Measurements from ENCODE around the gene PTGER1.

GRCh38 chr19:14430712-14431111 is 44.4 kb downstream of the PTGER1 start:
- TF ChIP-seq ZFP90 (CRISPR knock-in tag; IDR thresholded peaks at IDR 0.05; ENCODE audit: borderline replicate concordance) (no peak), ZNF274 (CRISPR knock-in tag; IDR thresholded peaks at IDR 0.05) (no peak), ETV6 (CRISPR knock-in tag; conservative IDR thresholded peaks at IDR 0.05) (no peak), HIC2 (CRISPR knock-in tag; IDR thresholded peaks at IDR 0.05; ENCODE audit: low read depth) (no peak)
